Measurements from ENCODE around the gene BBIP1. TPM values are rescaled to one million over a fixed set of nuclear protein-coding genes. Genes with fewer than 3 reads are reported as not detected.
A peak's percentile ranks its signal among the peaks of the same experiment; 100 is the strongest.

The BBIP1 gene
- total RNA-seq, 1 donor from 2014 or later = 32.4 TPM

DNA sequence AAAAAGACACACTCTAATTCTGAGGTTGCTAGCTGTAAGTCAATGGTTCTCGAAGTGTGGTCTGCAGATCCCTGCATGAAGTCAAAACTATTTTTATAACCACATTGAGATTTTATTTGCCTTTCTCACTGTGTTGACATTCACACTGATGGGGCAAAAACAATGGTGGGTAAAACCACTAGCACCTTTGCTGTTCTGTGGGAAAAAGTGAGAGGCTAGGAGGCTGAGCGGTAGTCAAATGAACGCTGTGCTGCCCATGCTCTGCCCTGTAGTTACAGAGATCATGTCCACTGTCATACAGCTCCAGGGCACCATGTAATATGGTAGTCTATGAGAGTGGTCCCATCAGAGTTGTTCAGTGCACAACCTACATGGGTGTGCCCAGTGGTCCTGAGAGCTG lies 68.9 kb downstream of the BBIP1 start:
- no peak overlapping the region for H3K27ac ChIP-seq
- TF ChIP-seq, protein P1, sequence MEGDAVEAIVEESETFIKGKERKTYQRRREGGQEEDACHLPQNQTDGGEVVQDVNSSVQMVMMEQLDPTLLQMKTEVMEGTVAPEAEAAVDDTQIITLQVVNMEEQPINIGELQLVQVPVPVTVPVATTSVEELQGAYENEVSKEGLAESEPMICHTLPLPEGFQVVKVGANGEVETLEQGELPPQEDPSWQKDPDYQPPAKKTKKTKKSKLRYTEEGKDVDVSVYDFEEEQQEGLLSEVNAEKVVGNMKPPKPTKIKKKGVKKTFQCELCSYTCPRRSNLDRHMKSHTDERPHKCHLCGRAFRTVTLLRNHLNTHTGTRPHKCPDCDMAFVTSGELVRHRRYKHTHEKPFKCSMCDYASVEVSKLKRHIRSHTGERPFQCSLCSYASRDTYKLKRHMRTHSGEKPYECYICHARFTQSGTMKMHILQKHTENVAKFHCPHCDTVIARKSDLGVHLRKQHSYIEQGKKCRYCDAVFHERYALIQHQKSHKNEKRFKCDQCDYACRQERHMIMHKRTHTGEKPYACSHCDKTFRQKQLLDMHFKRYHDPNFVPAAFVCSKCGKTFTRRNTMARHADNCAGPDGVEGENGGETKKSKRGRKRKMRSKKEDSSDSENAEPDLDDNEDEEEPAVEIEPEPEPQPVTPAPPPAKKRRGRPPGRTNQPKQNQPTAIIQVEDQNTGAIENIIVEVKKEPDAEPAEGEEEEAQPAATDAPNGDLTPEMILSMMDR (IDR thresholded peaks at IDR 0.05) = no peak
- H3K4me3 ChIP-seq = no peak overlapping the region
- no peaks in the 10 kb centered on the region for H3K36me3 ChIP-seq
- H3K9me3 ChIP-seq = no peaks in the 10 kb centered on the region
- no peaks in the 10 kb centered on the region for H3K27me3 ChIP-seq (ENCODE audit: low read depth)
- intact Hi-C loops (cut with DNase I) = no loop called here
- peak in 1 of 2 donors; percentile 14 for ATAC-seq
- DNase-seq = no peak
- peaks cover 19% of the 10 kb centered on the region for H3K4me1 ChIP-seq

Other genes starting within 250 kb of the BBIP1 start
- gene PDCD4, start 47.3 kb downstream of the BBIP1 start, total RNA-seq = 74.2 TPM
- 60.9 TPM for gene SHOC2, start 424 bp upstream of the BBIP1 start, total RNA-seq
- 3.8 TPM for gene ADRA2A, start 157.8 kb upstream of the BBIP1 start, total RNA-seq